ENCODE results near the gene TMPRSS9. TPM values are rescaled to one million over a fixed set of nuclear protein-coding genes. Genes with fewer than 3 reads are reported as not detected.

TMPRSS9 gene
- total RNA-seq, 1 experiment from 2014 or later: 0.23 TPM

DNA sequence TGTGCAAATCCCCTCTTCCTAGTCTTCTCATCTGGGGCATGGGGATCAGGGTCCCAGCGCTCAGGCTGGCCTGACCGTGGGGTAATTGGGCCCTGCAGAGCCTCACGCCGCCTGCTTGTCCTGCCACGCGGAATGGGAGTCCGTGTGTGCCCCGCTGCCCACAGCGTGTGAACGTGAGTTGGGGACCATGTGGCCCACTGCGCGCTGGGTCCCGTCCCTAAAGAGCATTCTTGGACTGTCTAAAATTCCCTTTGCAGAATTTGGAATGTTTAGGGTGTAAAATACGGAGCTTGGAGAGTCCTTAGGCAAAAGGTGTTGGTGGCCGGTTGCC lies 2.9 kb downstream of the TMPRSS9 start:
- in situ Hi-C loops (cut with HindIII; ENCODE audit: low pct_unique_long_range_greater_than_20kb, low sequenced_read_pairs): no loop called here

DNA sequence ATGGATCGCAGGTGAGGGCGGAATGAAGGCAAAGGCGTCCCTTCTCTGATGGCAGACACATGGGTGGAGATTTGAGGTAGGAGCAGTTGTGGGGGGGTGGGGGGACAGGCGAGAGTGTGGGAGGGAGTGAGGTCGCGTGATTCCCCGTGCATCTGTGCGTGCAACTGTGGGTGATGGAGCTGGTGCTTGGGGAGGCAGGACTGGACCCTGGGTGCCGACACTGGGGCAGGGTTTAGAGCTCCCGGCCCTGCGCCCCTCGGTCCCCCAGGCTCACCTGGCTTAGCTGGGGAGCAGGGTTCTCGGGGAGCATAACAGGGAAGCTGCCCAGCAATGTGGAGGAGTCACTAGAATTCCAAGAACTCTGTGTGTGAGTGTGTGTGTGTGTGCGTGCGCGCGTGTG lies 3.4 kb downstream of the TMPRSS9 start:
- Histone ChIP-seq H3K9me3 (ENCODE audit: control insufficient read depth, insufficient read depth, low read depth, low read length) (no peaks in the 10 kb centered on the region), H3K4me1 (ENCODE audit: control insufficient read depth, insufficient read depth, low read length) (no peaks in the 10 kb centered on the region; the same call in 1 of the 2 replicates), H3K36me3 (ENCODE audit: control insufficient read depth, insufficient read depth, low read length) (no peaks in the 10 kb centered on the region), H3K4me3 (ENCODE audit: low read depth in 2 of 2, low read length in 2 of 2) (no peak overlapping the region), H3K27me3 (ENCODE audit: control insufficient read depth, insufficient read depth, low read length) (no peaks in the 10 kb centered on the region; the same call in 1 of the 2 replicates), H3K27ac (ENCODE audit: low read length) (no peak overlapping the region)
- DNase-seq (ENCODE audit: low read depth, low spot score): no peak
- in situ Hi-C loops (cut with HindIII; ENCODE audit: low pct_unique_long_range_greater_than_20kb, low sequenced_read_pairs) (no loop called here), intact Hi-C loops (cut with micrococcal nuclease; ENCODE audit: unreplicated experiment) (no loop called here)
- ChIA-PET CTCF (no interaction called here), POLR2A (interaction anchor here (0.6 kb wide), 1 partner anchor 34 kb away, joined by 5 read pairs; no protein-coding TSS in a partner anchor)
- TF ChIP-seq POLR2AphosphoS5 (IDR thresholded peaks at IDR 0.05; ENCODE audit: low read depth, low read length) (no peak), SIN3A (IDR thresholded peaks at IDR 0.05; ENCODE audit: borderline replicate concordance, insufficient read depth, low read depth, low read length) (no peak), TCF7L2 (IDR thresholded peaks at IDR 0.05; ENCODE audit: low read depth, low read length) (no peak)
- TF ChIP-seq, protein P1, sequence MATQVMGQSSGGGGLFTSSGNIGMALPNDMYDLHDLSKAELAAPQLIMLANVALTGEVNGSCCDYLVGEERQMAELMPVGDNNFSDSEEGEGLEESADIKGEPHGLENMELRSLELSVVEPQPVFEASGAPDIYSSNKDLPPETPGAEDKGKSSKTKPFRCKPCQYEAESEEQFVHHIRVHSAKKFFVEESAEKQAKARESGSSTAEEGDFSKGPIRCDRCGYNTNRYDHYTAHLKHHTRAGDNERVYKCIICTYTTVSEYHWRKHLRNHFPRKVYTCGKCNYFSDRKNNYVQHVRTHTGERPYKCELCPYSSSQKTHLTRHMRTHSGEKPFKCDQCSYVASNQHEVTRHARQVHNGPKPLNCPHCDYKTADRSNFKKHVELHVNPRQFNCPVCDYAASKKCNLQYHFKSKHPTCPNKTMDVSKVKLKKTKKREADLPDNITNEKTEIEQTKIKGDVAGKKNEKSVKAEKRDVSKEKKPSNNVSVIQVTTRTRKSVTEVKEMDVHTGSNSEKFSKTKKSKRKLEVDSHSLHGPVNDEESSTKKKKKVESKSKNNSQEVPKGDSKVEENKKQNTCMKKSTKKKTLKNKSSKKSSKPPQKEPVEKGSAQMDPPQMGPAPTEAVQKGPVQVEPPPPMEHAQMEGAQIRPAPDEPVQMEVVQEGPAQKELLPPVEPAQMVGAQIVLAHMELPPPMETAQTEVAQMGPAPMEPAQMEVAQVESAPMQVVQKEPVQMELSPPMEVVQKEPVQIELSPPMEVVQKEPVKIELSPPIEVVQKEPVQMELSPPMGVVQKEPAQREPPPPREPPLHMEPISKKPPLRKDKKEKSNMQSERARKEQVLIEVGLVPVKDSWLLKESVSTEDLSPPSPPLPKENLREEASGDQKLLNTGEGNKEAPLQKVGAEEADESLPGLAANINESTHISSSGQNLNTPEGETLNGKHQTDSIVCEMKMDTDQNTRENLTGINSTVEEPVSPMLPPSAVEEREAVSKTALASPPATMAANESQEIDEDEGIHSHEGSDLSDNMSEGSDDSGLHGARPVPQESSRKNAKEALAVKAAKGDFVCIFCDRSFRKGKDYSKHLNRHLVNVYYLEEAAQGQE (IDR thresholded peaks at IDR 0.05; ENCODE audit: insufficient read depth in 1 of 2, low read depth in 2 of 2, low read length in 1 of 2): no peak
- TF ChIP-seq, protein P2, sequence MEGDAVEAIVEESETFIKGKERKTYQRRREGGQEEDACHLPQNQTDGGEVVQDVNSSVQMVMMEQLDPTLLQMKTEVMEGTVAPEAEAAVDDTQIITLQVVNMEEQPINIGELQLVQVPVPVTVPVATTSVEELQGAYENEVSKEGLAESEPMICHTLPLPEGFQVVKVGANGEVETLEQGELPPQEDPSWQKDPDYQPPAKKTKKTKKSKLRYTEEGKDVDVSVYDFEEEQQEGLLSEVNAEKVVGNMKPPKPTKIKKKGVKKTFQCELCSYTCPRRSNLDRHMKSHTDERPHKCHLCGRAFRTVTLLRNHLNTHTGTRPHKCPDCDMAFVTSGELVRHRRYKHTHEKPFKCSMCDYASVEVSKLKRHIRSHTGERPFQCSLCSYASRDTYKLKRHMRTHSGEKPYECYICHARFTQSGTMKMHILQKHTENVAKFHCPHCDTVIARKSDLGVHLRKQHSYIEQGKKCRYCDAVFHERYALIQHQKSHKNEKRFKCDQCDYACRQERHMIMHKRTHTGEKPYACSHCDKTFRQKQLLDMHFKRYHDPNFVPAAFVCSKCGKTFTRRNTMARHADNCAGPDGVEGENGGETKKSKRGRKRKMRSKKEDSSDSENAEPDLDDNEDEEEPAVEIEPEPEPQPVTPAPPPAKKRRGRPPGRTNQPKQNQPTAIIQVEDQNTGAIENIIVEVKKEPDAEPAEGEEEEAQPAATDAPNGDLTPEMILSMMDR (IDR thresholded peaks at IDR 0.05): no peak
- ATAC-seq: no peak
- BruUV-seq (replicated peaks): no TSS peak

More for the DNA sequence above, 2.9 kb downstream of the TMPRSS9 start:
- Histone ChIP-seq H3K27me3 (ENCODE audit: control insufficient read depth, insufficient read depth, low read length) (no peaks in the 10 kb centered on the region; the same call in 1 of the 2 replicates), H3K4me3 (ENCODE audit: low read depth in 2 of 2, low read length in 2 of 2) (no peak overlapping the region), H3K36me3 (ENCODE audit: control insufficient read depth, insufficient read depth, low read length) (no peaks in the 10 kb centered on the region), H3K9me3 (ENCODE audit: control insufficient read depth, insufficient read depth, low read depth, low read length) (no peaks in the 10 kb centered on the region), H3K27ac (ENCODE audit: low read length) (no peak overlapping the region), H3K4me1 (ENCODE audit: control insufficient read depth, insufficient read depth, low read length) (no peaks in the 10 kb centered on the region; the same call in 1 of the 2 replicates)
- POLR2A ChIA-PET: no interaction called here
- no peak for ATAC-seq
- CTCF ChIA-PET: no interaction called here
- no peak for DNase-seq (ENCODE audit: low read depth, low spot score)
- intact Hi-C loops (cut with micrococcal nuclease; ENCODE audit: unreplicated experiment): no loop called here
- BruUV-seq (replicated peaks): no TSS peak
- TF ChIP-seq, protein P2 (IDR thresholded peaks at IDR 0.05): no peak
- TF ChIP-seq SIN3A (IDR thresholded peaks at IDR 0.05; ENCODE audit: borderline replicate concordance, insufficient read depth, low read depth, low read length): no peak
- no peak for TF ChIP-seq POLR2AphosphoS5 (IDR thresholded peaks at IDR 0.05; ENCODE audit: low read depth, low read length)
- TF ChIP-seq TCF7L2 (IDR thresholded peaks at IDR 0.05; ENCODE audit: low read depth, low read length): no peak
- TF ChIP-seq, protein P1 (IDR thresholded peaks at IDR 0.05; ENCODE audit: insufficient read depth in 1 of 2, low read depth in 2 of 2, low read length in 1 of 2): no peak
